ENCODE measurements around the gene FGD3. TPM values are rescaled to one million over a fixed set of nuclear protein-coding genes. Genes with fewer than 3 reads are reported as not detected.

FGD3 gene
- total RNA-seq, 1 donor from 2014 or later, result 19.9 TPM

- no peak for DNase-seq (ENCODE audit: extremely low spot score in 2 of 2)
- Histone ChIP-seq H3K27ac (no peak overlapping the region), H3K4me1 (peaks cover 9% of the 10 kb centered on the region), H3K36me3 (no peaks in the 10 kb centered on the region), H3K27me3 (no peaks in the 10 kb centered on the region), H3K9me3 (no peaks in the 10 kb centered on the region), H3K4me3 (no peak overlapping the region)
- intact Hi-C loops (cut with DNase I), result no loop called here
- no peak for TF ChIP-seq POLR2A (IDR thresholded peaks at IDR 0.05)
- no peak for TF ChIP-seq CTCF (IDR thresholded peaks at IDR 0.05)
- TF ChIP-seq POLR2AphosphoS5 (IDR thresholded peaks at IDR 0.05; ENCODE audit: insufficient read depth in 1 of 2, low read depth in 1 of 2), result no peak
Observed at GRCh38 chr9:92971776-92972175, 24.5 kb downstream of the FGD3 start.

- no peak for DNase-seq (ENCODE audit: extremely low spot score in 2 of 2)
- TF ChIP-seq POLR2AphosphoS5 (IDR thresholded peaks at IDR 0.05; ENCODE audit: insufficient read depth in 1 of 2, low read depth in 1 of 2), result no peak
- no peak for TF ChIP-seq CTCF (IDR thresholded peaks at IDR 0.05)
- TF ChIP-seq POLR2A (IDR thresholded peaks at IDR 0.05), result no peak
- Histone ChIP-seq H3K4me1 (peaks cover 9% of the 10 kb centered on the region), H3K27ac (no peak overlapping the region), H3K9me3 (no peaks in the 10 kb centered on the region), H3K27me3 (no peaks in the 10 kb centered on the region), H3K36me3 (no peaks in the 10 kb centered on the region), H3K4me3 (no peak overlapping the region)
- intact Hi-C loops (cut with DNase I), result no loop called here
Observed at GRCh38 chr9:92973700-92974099, 26.4 kb downstream of the FGD3 start.

GRCh38 chr9:92974161-92974661, 26.9 kb downstream of the FGD3 start:
- no peak for DNase-seq (ENCODE audit: extremely low spot score in 2 of 2)
- Histone ChIP-seq H3K4me1 (peaks cover 13% of the 10 kb centered on the region), H3K9me3 (no peaks in the 10 kb centered on the region), H3K27me3 (no peaks in the 10 kb centered on the region), H3K36me3 (no peaks in the 10 kb centered on the region), H3K4me3 (no peak overlapping the region), H3K27ac (no peak overlapping the region)
- intact Hi-C loops (cut with DNase I), result no loop called here
- TF ChIP-seq CTCF (IDR thresholded peaks at IDR 0.05), result no peak

GRCh38 chr9:92974761-92975755, 27.7 kb downstream of the FGD3 start:
- intact Hi-C loops (cut with DNase I), result no loop called here
- no peak for TF ChIP-seq POLR2A (IDR thresholded peaks at IDR 0.05)
- Histone ChIP-seq H3K9me3 (no peaks in the 10 kb centered on the region), H3K4me1 (peaks cover 12% of the 10 kb centered on the region), H3K4me3 (no peak overlapping the region), H3K36me3 (no peaks in the 10 kb centered on the region), H3K27ac (no peak overlapping the region), H3K27me3 (no peaks in the 10 kb centered on the region)
- no peak for DNase-seq (ENCODE audit: extremely low spot score in 2 of 2)

- no peak overlapping the region for H3K4me3 ChIP-seq
- peaks cover 12% of the 10 kb centered on the region for H3K4me1 ChIP-seq
- no peaks in the 10 kb centered on the region for H3K36me3 ChIP-seq
- TF ChIP-seq POLR2AphosphoS5 (IDR thresholded peaks at IDR 0.05; ENCODE audit: insufficient read depth in 1 of 2, low read depth in 1 of 2), result no peak
- no peak for TF ChIP-seq POLR2A (IDR thresholded peaks at IDR 0.05)
- TF ChIP-seq CTCF (IDR thresholded peaks at IDR 0.05), result no peak
- H3K9me3 ChIP-seq, result no peaks in the 10 kb centered on the region
- no peak overlapping the region for H3K27ac ChIP-seq
- no peak for DNase-seq (ENCODE audit: extremely low spot score in 2 of 2)
- intact Hi-C loops (cut with DNase I), result no loop called here
- H3K27me3 ChIP-seq, result no peaks in the 10 kb centered on the region
Observed at GRCh38 chr9:92976431-92976830, 29.1 kb downstream of the FGD3 start.

Data from vagina (tissue), 2 donors.